ENCODE results near the gene AFF3. TPM values are rescaled to one million over a fixed set of nuclear protein-coding genes. Genes with fewer than 3 reads are reported as not detected.

Gene AFF3
- total RNA-seq, 1 experiment from 2014 or later: not detected

DNA sequence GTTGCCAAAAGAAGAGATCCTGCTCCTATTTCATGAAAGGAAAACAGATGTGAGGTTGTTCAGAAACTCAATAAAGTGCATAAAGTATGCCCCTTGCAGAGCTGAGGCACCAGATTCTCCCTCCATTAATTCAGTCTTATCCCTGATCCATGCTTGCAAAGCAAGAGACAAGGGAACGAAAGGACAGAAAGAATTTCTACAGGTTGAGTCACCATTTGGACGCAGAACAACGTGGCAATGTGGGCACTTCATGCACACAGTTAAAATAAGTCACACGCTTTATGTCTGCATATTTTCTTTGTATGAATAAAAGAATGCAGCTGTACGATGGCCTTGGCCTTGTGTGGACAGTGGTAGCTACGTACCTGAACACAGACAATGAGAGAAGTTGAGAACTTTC lies 330.8 kb downstream of the AFF3 start:
- no peaks in the 10 kb centered on the region for H3K4me1 ChIP-seq
- no peaks in the 10 kb centered on the region for H3K9me3 ChIP-seq (replicated peaks)
- H3K27ac ChIP-seq: no peak overlapping the region
- H3K36me3 ChIP-seq: no peaks in the 10 kb centered on the region
- H3K27me3 ChIP-seq: no peaks in the 10 kb centered on the region
- no peak for DNase-seq
- H3K4me3 ChIP-seq: no peak overlapping the region

DNA sequence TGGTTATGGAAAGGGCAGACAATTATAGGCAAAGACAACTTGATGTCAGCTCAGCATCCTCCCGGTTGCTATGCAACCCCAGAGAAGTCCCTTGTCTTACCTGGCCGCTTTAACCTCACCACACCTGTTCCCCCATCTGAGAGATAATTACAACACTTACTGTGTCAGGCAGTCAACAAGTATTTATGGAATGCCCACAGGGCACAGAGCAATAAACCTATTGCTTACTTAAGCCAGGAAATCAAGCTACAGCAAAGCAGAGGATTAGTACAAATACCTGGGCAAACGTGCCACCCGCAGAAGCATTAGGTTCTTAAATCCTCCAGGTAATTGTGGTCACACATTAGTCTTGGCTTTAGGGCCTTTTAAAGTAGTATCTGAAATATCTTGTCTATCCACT lies 332.2 kb downstream of the AFF3 start:
- no peak for DNase-seq
- Histone ChIP-seq H3K4me1 (no peaks in the 10 kb centered on the region), H3K27ac (no peak overlapping the region), H3K9me3 (replicated peaks) (no peaks in the 10 kb centered on the region), H3K36me3 (no peaks in the 10 kb centered on the region), H3K4me3 (no peak overlapping the region), H3K27me3 (no peaks in the 10 kb centered on the region)

DNA sequence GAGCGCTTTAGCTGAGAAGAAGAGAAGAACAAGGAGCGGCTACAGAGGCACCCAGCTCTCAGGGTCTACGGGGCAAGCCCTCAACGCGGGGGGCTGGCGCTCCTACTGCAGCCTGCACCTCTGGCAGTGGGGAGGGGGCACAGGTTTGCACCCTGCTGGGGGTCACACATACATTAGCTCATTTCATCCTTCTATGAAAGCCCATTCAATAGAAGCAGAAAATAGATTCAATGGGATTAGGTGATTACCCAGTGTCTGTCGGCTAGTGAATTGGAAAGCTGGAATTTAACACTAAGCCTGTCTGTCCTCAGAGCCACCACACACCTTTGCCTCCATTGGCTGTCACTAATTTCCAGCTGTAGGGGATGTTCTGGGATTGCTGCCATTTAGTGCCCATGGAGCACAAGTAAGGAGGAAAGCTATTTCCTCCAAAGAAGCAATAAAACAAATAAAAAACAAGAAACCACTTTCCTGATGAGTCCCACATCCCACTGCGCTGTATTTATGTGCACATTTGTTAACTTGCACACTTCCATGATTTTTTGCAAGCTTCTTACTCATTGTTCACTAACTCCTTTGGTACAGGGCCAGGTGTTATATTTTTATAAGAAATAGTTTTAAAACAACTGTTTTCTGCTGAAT lies 333.0 kb downstream of the AFF3 start:
- no peaks in the 10 kb centered on the region for H3K27me3 ChIP-seq
- no peaks in the 10 kb centered on the region for H3K9me3 ChIP-seq (replicated peaks)
- H3K4me3 ChIP-seq: no peak overlapping the region
- DNase-seq: no peak
- H3K27ac ChIP-seq: no peak overlapping the region
- no peaks in the 10 kb centered on the region for H3K4me1 ChIP-seq
- H3K36me3 ChIP-seq: no peaks in the 10 kb centered on the region

DNA sequence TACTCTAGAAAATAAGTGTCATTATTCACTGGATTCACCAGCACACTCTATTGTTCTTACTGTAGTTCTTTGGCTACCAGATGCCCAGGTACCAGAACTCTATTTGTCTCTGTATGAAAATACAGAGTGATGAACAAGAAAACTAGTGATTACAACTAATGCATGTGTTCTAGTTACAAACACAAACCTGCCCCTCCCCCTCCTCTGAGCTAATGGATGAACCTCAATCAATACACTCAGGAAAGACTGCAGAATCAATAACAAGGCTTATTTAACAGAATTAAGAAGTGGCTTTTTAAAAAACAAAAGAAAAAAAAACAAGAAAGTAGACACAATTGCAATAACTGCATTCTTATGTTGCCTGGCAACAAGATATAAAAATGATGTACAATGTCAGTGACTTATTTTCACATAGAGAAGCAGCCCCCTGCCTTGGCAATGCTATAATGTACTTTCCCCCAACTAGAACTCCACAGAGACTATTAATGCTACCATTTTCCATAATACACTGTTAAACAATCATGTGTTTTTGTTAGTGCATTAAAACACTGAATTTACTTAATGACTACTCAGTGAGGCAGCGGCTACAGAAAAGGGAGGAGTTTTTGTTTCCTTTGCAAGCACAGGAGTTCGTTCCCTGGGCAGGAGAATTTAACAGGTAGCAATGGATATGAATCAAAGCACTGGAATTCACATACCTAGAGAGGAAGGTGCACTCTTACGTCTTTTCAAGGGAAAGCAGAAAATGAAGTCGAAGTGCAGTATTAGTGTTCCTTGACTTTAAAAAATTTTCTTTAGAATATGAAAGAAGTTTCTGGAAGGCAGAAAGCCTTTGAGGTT lies 333.8 kb downstream of the AFF3 start:
- H3K4me1 ChIP-seq: no peaks in the 10 kb centered on the region
- H3K27me3 ChIP-seq: no peaks in the 10 kb centered on the region
- H3K27ac ChIP-seq: no peak overlapping the region

DNA sequence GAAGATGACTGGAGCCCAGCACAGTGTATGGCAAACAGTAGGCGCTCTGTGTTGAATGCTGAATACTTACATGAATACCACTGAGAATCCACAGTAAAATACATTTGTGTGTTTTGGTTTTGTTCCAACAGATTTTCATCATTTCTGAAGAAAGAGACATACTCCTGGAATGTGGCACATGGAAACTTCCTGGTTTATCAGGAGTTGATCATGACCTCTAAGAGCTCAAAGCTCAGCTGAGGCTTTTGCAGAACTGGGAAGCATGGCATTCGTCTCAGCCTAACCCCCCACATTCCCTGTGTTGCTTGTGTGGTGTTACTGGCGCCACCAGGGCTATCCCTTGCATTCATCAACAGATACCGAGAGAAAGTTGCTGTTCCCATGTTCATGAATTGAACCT lies 335.6 kb downstream of the AFF3 start:
- DNase-seq: no peak
- no peaks in the 10 kb centered on the region for H3K36me3 ChIP-seq
- no peak overlapping the region for H3K27ac ChIP-seq
- H3K27me3 ChIP-seq: no peaks in the 10 kb centered on the region
- H3K4me1 ChIP-seq: no peaks in the 10 kb centered on the region
- H3K4me3 ChIP-seq: no peak overlapping the region
- no peaks in the 10 kb centered on the region for H3K9me3 ChIP-seq (replicated peaks)

More for the DNA sequence above, 333.8 kb downstream of the AFF3 start:
- DNase-seq: no peak
- H3K4me3 ChIP-seq: no peak overlapping the region
- H3K9me3 ChIP-seq (replicated peaks): no peaks in the 10 kb centered on the region
- no peaks in the 10 kb centered on the region for H3K36me3 ChIP-seq

DNA sequence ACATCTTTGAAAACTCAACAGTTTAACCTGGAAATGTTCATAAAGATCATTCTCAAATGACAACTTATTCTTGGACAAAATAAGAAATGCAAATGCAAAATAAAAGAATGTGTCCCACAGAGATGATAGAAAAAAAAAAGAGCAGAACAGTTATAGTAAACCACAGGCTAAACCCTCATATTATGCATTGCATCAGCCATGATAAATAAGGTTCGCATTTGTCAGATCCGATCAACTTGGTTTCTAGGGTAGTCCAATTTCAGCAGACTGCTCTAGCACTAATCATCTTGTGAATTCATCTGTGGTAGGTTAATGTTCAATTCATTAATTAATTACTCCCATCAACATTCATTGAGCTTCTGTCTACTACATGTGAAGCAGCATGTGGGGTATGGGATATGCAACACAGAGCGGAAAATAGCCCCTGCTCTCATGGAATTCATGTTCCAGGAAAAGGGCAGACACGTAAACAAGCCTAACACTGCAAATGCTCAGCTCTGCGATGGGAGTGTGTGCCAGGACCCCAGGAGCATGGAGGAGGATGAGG lies 336.4 kb downstream of the AFF3 start:
- no peak for DNase-seq
- Histone ChIP-seq H3K4me1 (no peaks in the 10 kb centered on the region), H3K27ac (no peak overlapping the region), H3K36me3 (no peaks in the 10 kb centered on the region), H3K9me3 (replicated peaks) (no peaks in the 10 kb centered on the region), H3K4me3 (no peak overlapping the region), H3K27me3 (no peaks in the 10 kb centered on the region)

DNA sequence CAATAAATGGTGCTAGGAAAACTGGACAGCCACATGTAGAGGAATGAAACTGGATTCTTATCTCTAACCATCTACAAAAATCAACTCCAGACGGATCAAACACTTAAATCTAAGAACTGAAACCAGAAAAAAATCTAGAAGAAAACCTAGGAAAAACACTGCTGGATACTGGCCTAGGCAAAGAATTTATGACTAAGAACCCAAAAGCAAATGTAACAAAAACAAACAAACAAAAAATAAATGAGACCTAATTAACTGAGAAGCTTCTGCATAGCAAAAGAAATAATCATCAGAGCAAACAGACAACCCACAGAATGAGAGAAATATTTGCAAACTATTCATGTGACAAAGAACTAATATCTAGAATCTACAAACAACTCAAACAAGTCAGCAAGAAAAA lies 338.5 kb downstream of the AFF3 start:
- Histone ChIP-seq H3K27ac (no peak overlapping the region), H3K36me3 (no peaks in the 10 kb centered on the region), H3K4me1 (no peaks in the 10 kb centered on the region), H3K4me3 (no peak overlapping the region), H3K27me3 (no peaks in the 10 kb centered on the region), H3K9me3 (replicated peaks) (no peaks in the 10 kb centered on the region)
- DNase-seq: no peak

DNA sequence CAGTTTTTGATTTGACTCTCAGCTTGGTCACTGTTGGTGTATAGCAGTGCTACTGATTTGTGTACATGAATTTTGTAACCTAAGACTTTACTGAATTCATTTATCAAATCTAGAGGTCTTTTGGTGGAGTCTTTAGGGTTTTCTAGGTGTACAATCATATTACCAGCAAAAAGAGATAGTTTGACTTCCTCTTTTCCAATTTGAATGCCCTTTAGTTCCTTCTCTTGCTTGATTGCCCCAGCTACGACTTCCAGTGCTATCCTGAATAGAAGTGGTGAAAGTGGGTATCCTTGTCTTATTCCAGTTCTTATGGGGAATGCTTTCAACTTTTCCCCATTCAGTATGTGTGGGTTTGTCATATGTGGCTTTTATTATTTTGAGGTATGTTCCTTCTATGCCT lies 339.7 kb downstream of the AFF3 start:
- no peaks in the 10 kb centered on the region for H3K9me3 ChIP-seq (replicated peaks)
- DNase-seq: no peak
- no peaks in the 10 kb centered on the region for H3K4me1 ChIP-seq
- no peaks in the 10 kb centered on the region for H3K27me3 ChIP-seq
- H3K36me3 ChIP-seq: no peaks in the 10 kb centered on the region
- no peak overlapping the region for H3K4me3 ChIP-seq
- H3K27ac ChIP-seq: no peak overlapping the region

DNA sequence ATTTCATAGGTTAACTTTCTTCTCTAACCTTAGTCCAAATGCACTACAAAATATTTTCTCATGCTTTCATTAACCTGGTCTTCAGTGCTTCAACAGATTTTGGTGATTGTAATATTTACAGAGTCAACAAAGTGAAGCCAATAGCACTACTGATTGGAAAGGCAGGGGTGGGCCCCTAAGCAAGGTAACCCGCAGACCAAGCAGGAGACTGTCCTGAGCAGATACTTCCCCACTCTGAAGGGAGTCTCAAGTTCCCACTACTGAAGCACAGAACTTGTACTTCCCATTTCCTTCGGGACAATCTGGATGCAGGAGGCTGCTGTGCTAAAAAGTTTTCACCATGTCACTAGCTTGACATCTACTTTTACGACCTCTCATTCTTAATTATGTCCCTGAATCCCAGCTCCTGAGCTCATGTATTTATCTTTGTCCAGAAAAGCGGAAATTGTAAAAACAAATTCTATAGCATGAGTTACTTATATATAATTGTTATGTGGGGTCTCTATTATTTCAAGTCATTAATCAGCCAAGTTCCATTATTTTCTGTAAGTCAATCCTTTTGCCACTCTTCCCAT lies 341.0 kb downstream of the AFF3 start:
- Histone ChIP-seq H3K9me3 (replicated peaks) (no peaks in the 10 kb centered on the region), H3K4me1 (no peaks in the 10 kb centered on the region), H3K27me3 (no peaks in the 10 kb centered on the region), H3K36me3 (no peaks in the 10 kb centered on the region), H3K4me3 (no peak overlapping the region), H3K27ac (no peak overlapping the region)
- DNase-seq: no peak

DNA sequence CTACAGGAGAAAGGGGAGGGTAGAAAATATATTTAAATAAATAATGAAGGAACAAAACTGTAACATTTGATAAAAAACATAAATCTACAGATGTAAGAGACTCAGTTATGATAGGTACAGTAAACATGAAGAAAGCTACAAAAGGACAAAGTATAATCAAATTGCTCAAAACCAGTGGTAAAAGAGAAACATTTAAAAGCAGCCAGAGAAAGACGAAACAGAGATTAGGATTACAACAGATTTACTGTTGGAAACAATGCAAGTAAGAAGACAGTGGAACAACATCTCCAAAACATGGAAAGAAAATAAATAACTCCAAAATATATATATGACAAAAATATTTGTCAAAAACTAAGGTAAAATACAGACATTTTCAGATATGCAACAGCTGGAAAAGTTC lies 344.9 kb downstream of the AFF3 start:
- no peaks in the 10 kb centered on the region for H3K36me3 ChIP-seq
- no peak overlapping the region for H3K4me3 ChIP-seq
- H3K27me3 ChIP-seq: no peaks in the 10 kb centered on the region
- no peak overlapping the region for H3K27ac ChIP-seq
- no peaks in the 10 kb centered on the region for H3K4me1 ChIP-seq
- H3K9me3 ChIP-seq (replicated peaks): no peaks in the 10 kb centered on the region
- no peak for DNase-seq

DNA sequence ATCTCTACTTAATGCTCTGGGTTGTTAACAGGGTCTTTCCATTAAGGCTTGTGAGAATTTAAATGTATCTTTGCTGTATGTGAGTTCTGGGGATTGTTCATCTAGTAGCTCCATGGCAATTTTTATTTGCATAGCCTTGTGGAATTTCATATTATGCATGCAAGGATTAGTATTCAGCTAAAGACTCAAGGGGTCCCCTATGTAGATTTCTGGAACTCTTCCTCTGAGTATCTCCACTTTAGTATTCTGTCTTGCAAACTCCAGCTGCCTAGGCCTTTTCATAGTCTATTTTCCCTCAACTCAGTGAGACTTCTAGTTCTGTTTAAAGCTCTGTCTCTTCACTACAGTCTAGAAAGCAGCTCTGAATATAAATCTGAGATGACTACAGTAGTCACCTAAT lies 348.0 kb downstream of the AFF3 start:
- Histone ChIP-seq H3K27me3 (no peaks in the 10 kb centered on the region; the same call in 1 of the 2 replicates), H3K9me3 (replicated peaks) (no peaks in the 10 kb centered on the region), H3K4me1 (no peaks in the 10 kb centered on the region), H3K4me3 (no peak overlapping the region), H3K27ac (no peak overlapping the region), H3K36me3 (no peaks in the 10 kb centered on the region)
- DNase-seq: no peak

DNA sequence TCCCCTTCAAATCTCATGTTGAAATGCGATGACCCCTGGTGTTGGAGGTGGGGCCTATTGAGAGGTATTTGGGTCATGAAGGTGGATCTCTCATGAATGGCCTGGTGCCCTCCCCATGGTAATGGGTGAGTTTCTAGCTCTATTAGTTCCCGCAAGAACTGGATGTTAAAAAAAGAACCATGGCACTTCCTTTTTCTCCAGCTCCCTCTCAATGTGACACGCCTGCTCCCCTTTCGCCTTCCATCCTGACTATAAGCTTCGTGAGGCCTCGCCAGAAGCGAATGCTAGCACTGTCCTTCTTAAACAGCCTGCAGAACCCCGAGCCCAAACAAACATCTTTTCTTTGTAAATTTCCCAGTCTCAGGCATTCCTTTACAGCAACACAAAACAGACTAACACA lies 349.4 kb downstream of the AFF3 start:
- H3K36me3 ChIP-seq: no peaks in the 10 kb centered on the region

DNA sequence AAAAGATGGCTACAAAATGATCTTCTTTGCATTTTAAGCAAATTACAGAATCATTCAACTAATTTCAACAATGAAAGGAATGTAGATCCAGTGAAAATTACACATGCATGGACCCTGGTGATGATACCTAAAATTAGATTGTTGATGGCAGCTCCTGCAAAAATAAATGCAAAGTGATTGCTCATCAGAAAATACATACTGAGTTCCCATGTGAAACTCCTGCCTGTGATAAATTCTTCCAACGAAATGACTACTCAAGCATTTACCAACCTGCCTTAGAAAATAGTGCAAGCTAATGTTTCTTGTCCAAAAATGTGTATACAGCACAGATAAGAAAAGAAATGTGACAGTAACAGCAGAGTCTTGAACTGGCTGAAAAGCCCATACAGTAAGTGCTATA lies 352.5 kb downstream of the AFF3 start:
- H3K4me1 ChIP-seq: no peaks in the 10 kb centered on the region
- no peak overlapping the region for H3K4me3 ChIP-seq
- no peaks in the 10 kb centered on the region for H3K36me3 ChIP-seq
- DNase-seq: no peak
- H3K27me3 ChIP-seq: peaks cover under 1% of the 10 kb centered on the region; the same call in 1 of the 2 replicates
- H3K9me3 ChIP-seq (replicated peaks): no peaks in the 10 kb centered on the region
- H3K27ac ChIP-seq: no peak overlapping the region

More for the DNA sequence above, 349.4 kb downstream of the AFF3 start:
- DNase-seq: no peak
- Histone ChIP-seq H3K27me3 (no peaks in the 10 kb centered on the region; the same call in 1 of the 2 replicates), H3K27ac (no peak overlapping the region), H3K9me3 (replicated peaks) (no peaks in the 10 kb centered on the region), H3K4me1 (no peaks in the 10 kb centered on the region), H3K4me3 (no peak overlapping the region)

DNA sequence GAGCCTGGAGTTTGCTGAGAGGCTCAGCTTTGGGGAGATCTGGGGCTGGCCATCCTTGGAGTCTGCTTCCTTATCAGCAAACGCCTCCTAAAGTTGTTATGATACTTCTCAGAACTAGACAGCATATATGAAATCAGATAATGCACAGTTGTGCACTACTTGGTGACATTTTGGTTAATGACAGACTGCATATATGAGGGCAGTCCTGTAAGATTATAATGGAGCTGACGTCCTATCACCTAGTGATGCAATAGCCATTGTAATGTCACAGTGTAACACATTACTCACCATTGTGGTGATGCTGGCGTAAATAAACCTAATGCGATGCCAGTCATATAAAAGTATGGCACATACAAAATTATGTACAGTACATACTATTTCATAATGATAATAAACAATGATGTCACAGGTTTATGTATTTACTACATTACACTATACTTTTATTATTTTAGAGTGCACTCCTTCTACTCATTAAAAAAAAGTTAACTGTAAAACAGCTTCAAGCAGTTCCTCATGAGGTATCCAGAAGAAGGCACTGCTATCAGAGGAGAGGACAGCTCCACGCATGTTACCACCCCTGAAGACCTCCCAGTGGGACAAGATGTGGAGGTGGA lies 354.5 kb downstream of the AFF3 start:
- no peak for DNase-seq
- Histone ChIP-seq H3K27ac (no peak overlapping the region), H3K9me3 (replicated peaks) (no peaks in the 10 kb centered on the region), H3K36me3 (no peaks in the 10 kb centered on the region), H3K27me3 (peaks cover 6% of the 10 kb centered on the region; the same call in 1 of the 2 replicates), H3K4me3 (no peak overlapping the region), H3K4me1 (no peaks in the 10 kb centered on the region)
